WI38 (cell line): Measurements from ENCODE around the gene LY6G6D.

ENCODE experiments used
- H3K4me3 ChIP-seq: 2 replicates; pipeline ENCODE4 v1.5.1; 2011; ENCODE audit warnings: low read depth, mild to moderate bottlenecking, control low read depth, low read length
- CTCF ChIP-seq: IDR thresholded peaks from 2 replicates; pipeline ENCODE4 v1.5.1; 2012; ENCODE audit warnings: low read depth, mild to moderate bottlenecking, control low read depth, low read length

Gene LY6G6D

GRCh38 chr6:31749301-31750036 is 34.3 kb downstream of the LY6G6D start:
- no peak for TF ChIP-seq CTCF
- no peak overlapping the region for H3K4me3 ChIP-seq

GRCh38 chr6:31750411-31751022 is 35.4 kb downstream of the LY6G6D start:
- no peak for TF ChIP-seq CTCF
- no peak overlapping the region for H3K4me3 ChIP-seq

GRCh38 chr6:31752739-31753319 is 37.7 kb downstream of the LY6G6D start:
- H3K4me3 ChIP-seq: no peak overlapping the region
- no peak for TF ChIP-seq CTCF

- no peak overlapping the region for H3K4me3 ChIP-seq
- no peak for TF ChIP-seq CTCF
Observed at GRCh38 chr6:31758281-31758680, 43.1 kb downstream of the LY6G6D start.

GRCh38 chr6:31760790-31761189 is 45.6 kb downstream of the LY6G6D start:
- no peak overlapping the region for H3K4me3 ChIP-seq
- TF ChIP-seq CTCF: no peak

GRCh38 chr6:31761343-31761742 is 46.2 kb downstream of the LY6G6D start:
- no peak overlapping the region for H3K4me3 ChIP-seq
- no peak for TF ChIP-seq CTCF

- no peak for TF ChIP-seq CTCF
- no peak within 1 kb of the TSS for H3K4me3 ChIP-seq
Observed at GRCh38 chr6:31762356-31762755, 47.2 kb downstream of the LY6G6D start, which contains the start of gene SAPCD1. Gene SAPCD1, plus strand, starts transcription at chr6:31762656. Its CDS starts 399 bp downstream, at chr6:31763055.
